ENCODE data around the gene SLC46A1. TPM values are rescaled to one million over a fixed set of nuclear protein-coding genes. Genes with fewer than 3 reads are reported as not detected.

Gene SLC46A1
- total and polyA plus RNA-seq, 2 of the 13 experiments (the other 11 are each of a cell fraction or from before 2014, with no cell fraction given) = 19.6 to 22.6 TPM

GRCh38 chr17:28398280-28398981 is 7.6 kb downstream of the SLC46A1 start (continued):
- TF ChIP-seq ZBTB10 (CRISPR knock-in tag; IDR thresholded peaks at IDR 0.05; ENCODE audit: borderline replicate concordance) = no peak
- no peak for TF ChIP-seq ZNF367 (CRISPR knock-in tag; IDR thresholded peaks at IDR 0.05; ENCODE audit: borderline replicate concordance)
- no peak for TF ChIP-seq KDM4B (CRISPR knock-in tag; IDR thresholded peaks at IDR 0.05)
- no peak for TF ChIP-seq TIGD3 (CRISPR knock-in tag; IDR thresholded peaks at IDR 0.05; ENCODE audit: borderline replicate concordance)
- no peak for TF ChIP-seq ZFP36L1 (CRISPR knock-in tag; IDR thresholded peaks at IDR 0.05)
- TF ChIP-seq ZNF75D (CRISPR knock-in tag; IDR thresholded peaks at IDR 0.05; ENCODE audit: borderline replicate concordance) = no peak
- no peak for TF ChIP-seq ZBTB4 (CRISPR knock-in tag; IDR thresholded peaks at IDR 0.05; ENCODE audit: borderline replicate concordance)
- no peak for TF ChIP-seq KAT8 (CRISPR knock-in tag; IDR thresholded peaks at IDR 0.05)
- TF ChIP-seq ZSCAN5A (CRISPR knock-in tag; IDR thresholded peaks at IDR 0.05; ENCODE audit: borderline replicate concordance) = no peak
